ENCODE results near the gene ATXN1. TPM values are rescaled to one million over a fixed set of nuclear protein-coding genes. Genes with fewer than 3 reads are reported as not detected.
"Not testable (repeated sequence)": the region's sequence is repeated elsewhere in the genome, so short reads cannot be mapped to it uniquely, and the experiment has no call there.

The ATXN1 gene
- total and polyA plus RNA-seq, 2 experiments from 2014 or later: 14.2 to 20.1 TPM

DNA sequence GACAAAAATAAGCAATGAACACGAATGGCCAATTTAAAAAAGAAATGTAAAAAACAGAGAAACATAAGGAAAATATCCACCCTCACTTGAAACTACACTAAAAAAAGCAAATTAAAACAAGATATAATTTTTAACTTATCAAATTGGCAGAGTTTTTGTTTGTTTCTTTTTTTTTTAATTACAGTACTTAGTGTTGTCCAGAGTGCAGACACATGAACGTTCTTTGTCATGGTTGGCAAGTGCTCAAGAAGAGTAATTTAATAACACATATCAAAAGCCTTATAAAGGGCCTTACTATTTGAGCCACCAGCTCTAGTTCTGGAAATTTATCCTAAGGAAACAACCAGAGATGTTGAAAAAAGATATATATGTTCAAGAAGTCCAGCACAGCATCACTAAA is 142.3 kb downstream of the ATXN1 start:
- Histone ChIP-seq H3K9me2 (ENCODE audit: insufficient read depth) (no peaks in the 10 kb centered on the region), H3K36me3 (ENCODE audit: low read depth) (no peaks in the 10 kb centered on the region; the same call in 1 of the 2 replicates), H3K27ac (no peak overlapping the region), H3K4me3 (no peak overlapping the region), H3K4me1 (ENCODE audit: insufficient read depth) (peaks cover 14% of the 10 kb centered on the region; the same call in 1 of the 2 replicates), H3K9ac (no peak overlapping the region), H3K27me3 (replicated peaks; ENCODE audit: insufficient read depth) (no peaks in the 10 kb centered on the region), H2AFZ (no peak overlapping the region), H4K20me1 (ENCODE audit: insufficient read depth) (peaks cover 5% of the 10 kb centered on the region; the same call in 1 of the 2 replicates), H3K4me2 (ENCODE audit: unreplicated experiment) (no peak overlapping the region), H3K79me2 (ENCODE audit: insufficient read depth) (peaks cover 50% of the 10 kb centered on the region), H3F3A (ENCODE audit: insufficient read depth) (peaks cover 6% of the 10 kb centered on the region; the same call in 1 of the 2 replicates), H3K9me3 (ENCODE audit: low read depth) (no peaks in the 10 kb centered on the region)
- WGBS, 2 experiments (ENCODE audit: low coverage in 1 of 2, low lambda C conversion rate in 2 of 2, missing lambda C conversion rate in 2 of 2): 38 to 49% methylated on average over 2 of the region's 2 CpGs
- DNase-seq: no peak
- TF ChIP-seq EZH2 (IDR thresholded peaks at IDR 0.05; ENCODE audit: insufficient read depth, poor library complexity, severe bottlenecking) (no peak), EZH2phosphoT487 (IDR thresholded peaks at IDR 0.05; ENCODE audit: insufficient read depth, low read depth) (no peak)
- in situ Hi-C loops (cut with MboI): no loop called here

DNA sequence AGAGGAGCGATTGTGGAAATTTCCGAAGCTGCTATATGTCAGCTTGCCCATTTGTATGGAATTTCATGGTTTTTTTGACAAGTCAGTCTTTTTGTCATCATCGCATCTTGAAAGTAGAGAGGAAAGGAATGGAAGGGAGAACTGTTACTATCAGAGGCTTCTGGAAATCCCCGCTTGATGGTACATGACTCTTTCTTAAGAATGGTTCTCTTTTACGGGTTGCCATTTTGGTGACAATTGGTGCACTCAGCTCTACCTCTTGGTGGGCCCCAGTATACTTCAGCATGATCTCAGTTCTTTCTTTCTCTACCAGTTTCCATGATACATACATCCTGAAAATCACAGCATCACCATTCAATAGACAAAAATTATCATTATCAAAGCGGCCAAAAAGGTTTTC is 146.0 kb downstream of the ATXN1 start:
- H2AFZ ChIP-seq; H3K9me3 ChIP-seq (ENCODE audit: low read depth); in situ Hi-C loops (cut with MboI); H3K27me3 ChIP-seq (replicated peaks; ENCODE audit: insufficient read depth); DNase-seq; H3K9me2 ChIP-seq (ENCODE audit: insufficient read depth); H3K4me2 ChIP-seq (ENCODE audit: unreplicated experiment); H3F3A ChIP-seq (ENCODE audit: insufficient read depth); H4K20me1 ChIP-seq (ENCODE audit: insufficient read depth); H3K27ac ChIP-seq; H3K9ac ChIP-seq; H3K36me3 ChIP-seq (ENCODE audit: low read depth); H3K4me3 ChIP-seq; H3K4me1 ChIP-seq (ENCODE audit: insufficient read depth): not testable (repeated sequence)
- WGBS, 2 experiments (ENCODE audit: low coverage in 1 of 2, low lambda C conversion rate in 2 of 2, missing lambda C conversion rate in 2 of 2): 95 to 96% methylated on average over 5 of the region's 6 CpGs
- peaks cover 20% of the 10 kb centered on the region; the same call in 1 of the 2 replicates for H3K79me2 ChIP-seq (ENCODE audit: insufficient read depth)

DNA sequence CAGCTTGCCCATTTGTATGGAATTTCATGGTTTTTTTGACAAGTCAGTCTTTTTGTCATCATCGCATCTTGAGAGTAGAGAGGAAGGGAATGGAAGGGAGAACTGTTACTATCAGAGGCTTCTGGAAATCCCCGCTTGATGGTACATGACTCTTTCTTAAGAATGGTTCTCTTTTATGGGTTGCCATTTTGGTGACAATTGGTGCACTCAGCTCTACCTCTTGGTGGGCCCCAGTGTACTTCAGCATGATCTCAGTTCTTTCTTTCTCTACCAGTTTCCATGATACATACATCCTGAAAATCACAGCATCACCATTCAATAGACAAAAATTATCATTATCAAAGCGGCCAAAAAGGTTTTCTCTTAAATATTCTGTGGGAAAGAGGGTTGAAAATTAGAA is 147.1 kb downstream of the ATXN1 start:
- H3K27ac ChIP-seq; H3K9me2 ChIP-seq (ENCODE audit: insufficient read depth); H3K9ac ChIP-seq; H2AFZ ChIP-seq; in situ Hi-C loops (cut with MboI); H3K9me3 ChIP-seq (ENCODE audit: low read depth); H3K4me3 ChIP-seq; H3K27me3 ChIP-seq (replicated peaks; ENCODE audit: insufficient read depth); H3F3A ChIP-seq (ENCODE audit: insufficient read depth); DNase-seq; H4K20me1 ChIP-seq (ENCODE audit: insufficient read depth); H3K36me3 ChIP-seq (ENCODE audit: low read depth); H3K4me2 ChIP-seq (ENCODE audit: unreplicated experiment); H3K4me1 ChIP-seq (ENCODE audit: insufficient read depth): not testable (repeated sequence)
- 96 to 100% methylated on average over 3 of the region's 3 CpGs for WGBS, 2 experiments (ENCODE audit: low coverage in 1 of 2, low lambda C conversion rate in 2 of 2, missing lambda C conversion rate in 2 of 2)
- H3K79me2 ChIP-seq (ENCODE audit: insufficient read depth): peaks cover 12% of the 10 kb centered on the region; the same call in 1 of the 2 replicates

DNA sequence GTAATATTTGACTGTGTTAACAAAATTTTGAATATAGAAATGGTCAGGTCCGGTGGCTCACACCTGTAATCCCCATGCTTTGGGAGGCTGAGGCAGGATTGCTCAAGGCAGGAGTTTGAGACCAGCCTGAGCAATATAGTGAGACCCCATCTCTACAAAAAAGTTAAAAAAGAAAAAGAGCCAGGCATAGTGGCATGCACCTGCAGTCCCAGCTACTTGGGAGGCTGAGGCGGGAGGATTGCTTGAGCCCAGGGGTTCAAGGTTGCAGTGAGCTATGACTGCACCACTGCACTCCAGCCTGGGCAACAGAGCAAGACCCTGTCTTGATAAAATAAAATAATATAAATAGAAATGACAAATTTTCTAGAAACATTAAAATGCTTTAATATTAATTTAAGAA is 147.8 kb downstream of the ATXN1 start:
- H3K4me2 ChIP-seq (ENCODE audit: unreplicated experiment); H3F3A ChIP-seq (ENCODE audit: insufficient read depth); H3K4me3 ChIP-seq; H3K36me3 ChIP-seq (ENCODE audit: low read depth); in situ Hi-C loops (cut with MboI); H3K27ac ChIP-seq; H3K27me3 ChIP-seq (replicated peaks; ENCODE audit: insufficient read depth); DNase-seq; H3K9me2 ChIP-seq (ENCODE audit: insufficient read depth); H4K20me1 ChIP-seq (ENCODE audit: insufficient read depth); H3K79me2 ChIP-seq (ENCODE audit: insufficient read depth); H2AFZ ChIP-seq; H3K4me1 ChIP-seq (ENCODE audit: insufficient read depth); H3K9ac ChIP-seq; H3K9me3 ChIP-seq (ENCODE audit: low read depth): not testable (repeated sequence)
- WGBS, 2 experiments (ENCODE audit: low coverage in 1 of 2, low lambda C conversion rate in 2 of 2, missing lambda C conversion rate in 2 of 2): 92 to 100% methylated on average over 2 of the region's 2 CpGs

DNA sequence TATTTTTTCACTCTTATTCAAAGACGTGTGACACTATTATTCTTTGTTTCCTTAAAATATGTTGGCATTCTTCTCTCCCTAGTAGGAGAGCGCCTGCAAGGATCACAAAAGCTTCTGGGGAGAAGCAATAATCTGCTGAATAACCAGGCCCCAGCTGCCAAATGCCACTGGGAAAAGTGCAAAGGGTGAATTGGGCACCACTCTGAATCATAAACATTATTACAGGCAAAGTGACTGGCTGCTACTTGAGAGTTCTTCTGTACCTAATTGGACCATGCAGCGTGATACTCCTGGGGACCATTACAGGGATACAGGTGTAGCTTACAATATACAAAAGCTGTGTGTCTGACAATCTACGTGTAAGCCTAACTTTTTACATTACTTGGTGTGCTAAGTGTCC is 152.8 kb downstream of the ATXN1 start:
- no peak for DNase-seq
- peaks cover 11% of the 10 kb centered on the region; the same call in 1 of the 2 replicates for H3K36me3 ChIP-seq (ENCODE audit: low read depth)
- in situ Hi-C loops (cut with MboI): no loop called here
- H3K9me3 ChIP-seq (ENCODE audit: low read depth): no peaks in the 10 kb centered on the region
- H3K4me2 ChIP-seq (ENCODE audit: unreplicated experiment): no peak overlapping the region
- no peaks in the 10 kb centered on the region for H4K20me1 ChIP-seq (ENCODE audit: insufficient read depth)
- H3K9ac ChIP-seq: no peak overlapping the region
- H3K9me2 ChIP-seq (ENCODE audit: insufficient read depth): peaks cover 3% of the 10 kb centered on the region; the same call in 1 of the 2 replicates
- no peak overlapping the region for H3K27ac ChIP-seq
- H3K4me1 ChIP-seq (ENCODE audit: insufficient read depth): no peaks in the 10 kb centered on the region
- no peak overlapping the region for H2AFZ ChIP-seq
- WGBS, 2 experiments (ENCODE audit: low coverage in 1 of 2, low lambda C conversion rate in 2 of 2, missing lambda C conversion rate in 2 of 2): 83 to 84% methylated on average over 4 of the region's 4 CpGs
- no peaks in the 10 kb centered on the region for H3K79me2 ChIP-seq (ENCODE audit: insufficient read depth)
- no peak overlapping the region for H3K4me3 ChIP-seq
- TF ChIP-seq EZH2phosphoT487 (IDR thresholded peaks at IDR 0.05; ENCODE audit: insufficient read depth, low read depth) (no peak), EZH2 (IDR thresholded peaks at IDR 0.05; ENCODE audit: insufficient read depth, poor library complexity, severe bottlenecking) (no peak)
- no peaks in the 10 kb centered on the region for H3K27me3 ChIP-seq (replicated peaks; ENCODE audit: insufficient read depth)
- peaks cover 4% of the 10 kb centered on the region; the same call in 1 of the 2 replicates for H3F3A ChIP-seq (ENCODE audit: insufficient read depth)

All from GM23248 (cell line).